Activated naive CD4-positive, alpha-beta T cell (primary cell): Measurements from ENCODE around the gene RASL10B.
"Not testable (repeated sequence)": the region's sequence is repeated elsewhere in the genome, so short reads cannot be mapped to it uniquely, and the experiment has no call there.

Experiments used
- DNase-seq, 4 experiments: peaks; one replicate each; lab custom pipeline; 2025; lab: John Stamatoyannopoulos, UW

RASL10B gene

DNA sequence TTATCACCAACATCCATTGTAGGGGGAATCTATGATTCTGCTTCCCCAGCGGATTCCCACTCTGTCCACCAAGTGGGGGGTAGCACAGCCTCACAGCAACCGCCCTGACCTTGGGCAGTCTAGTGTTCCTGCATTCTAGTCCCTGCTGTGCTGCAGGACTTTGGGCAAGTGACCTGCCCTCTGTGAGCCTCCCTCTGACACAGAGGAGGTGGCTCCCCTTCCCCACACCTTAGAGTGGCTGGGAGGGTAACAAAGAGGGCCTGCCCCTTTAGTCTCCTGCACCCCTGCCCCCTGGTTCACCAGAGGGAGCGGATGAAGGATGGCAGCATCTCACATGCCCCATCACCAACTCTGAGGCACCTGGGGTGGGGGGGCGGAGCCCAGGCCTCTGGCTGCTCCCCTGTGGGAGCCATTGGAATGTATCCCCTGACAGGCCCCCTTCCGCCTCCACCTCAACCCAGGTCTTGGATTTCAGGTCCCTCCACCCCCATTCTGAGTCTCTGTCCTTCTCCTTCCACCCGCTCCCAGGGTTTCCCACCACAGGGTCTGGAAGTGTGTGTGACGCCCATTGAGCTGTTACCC lies 11.5 kb downstream of the RASL10B start:
- no peak for DNase-seq

DNA sequence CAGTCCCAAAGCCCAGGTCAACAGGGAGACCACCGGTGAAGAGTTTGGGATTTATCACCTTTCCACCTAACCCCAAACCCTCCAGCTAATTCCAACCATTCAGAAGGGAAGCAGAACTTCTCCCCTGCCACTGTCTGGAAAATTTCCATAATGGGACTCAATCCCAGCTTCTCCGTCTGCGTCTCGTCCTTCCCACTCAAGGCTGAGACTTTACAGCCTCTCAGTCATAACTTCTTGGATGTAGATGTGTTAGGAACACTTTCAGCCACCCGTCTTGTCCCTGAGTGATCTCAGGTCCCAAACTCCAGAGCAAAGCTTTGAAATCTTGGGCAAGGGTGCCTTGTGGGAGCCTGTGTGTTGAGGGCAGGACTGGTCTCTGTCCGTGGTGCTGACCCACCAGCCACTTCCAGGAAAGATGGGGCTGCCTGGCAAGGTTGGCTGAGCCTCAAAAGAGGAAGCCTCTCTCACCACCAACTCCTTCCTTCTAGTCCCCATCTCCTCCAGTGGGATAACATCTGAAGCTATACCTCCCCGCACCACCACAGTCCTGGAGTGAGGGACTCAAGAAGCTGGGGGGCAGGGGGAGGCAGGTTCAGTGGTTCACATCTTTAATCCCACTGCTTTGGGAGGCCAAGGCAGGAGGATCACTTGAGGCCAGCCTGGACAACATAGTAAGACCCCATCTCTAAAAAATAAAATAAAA lies 12.3 kb downstream of the RASL10B start:
- DNase-seq = no peak

DNA sequence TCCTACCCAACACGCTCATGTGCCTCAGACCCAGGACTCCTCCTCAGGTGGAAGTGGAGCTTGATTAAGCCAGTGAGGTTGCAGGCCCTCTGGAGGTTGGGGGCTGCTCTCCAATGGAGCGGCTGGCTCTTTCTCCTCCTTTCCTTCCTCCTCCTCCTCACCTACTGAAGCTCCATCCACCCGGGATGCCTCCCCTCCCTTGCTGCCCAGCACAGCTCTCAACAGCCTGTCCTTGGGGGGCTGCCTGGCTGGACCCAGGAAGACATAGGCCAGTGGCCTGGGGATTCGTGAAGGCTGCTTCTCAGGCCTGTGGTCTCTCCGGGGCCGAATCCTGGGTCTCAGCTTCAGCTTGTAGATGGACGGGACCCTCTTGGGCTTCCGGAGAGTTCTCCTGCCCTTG lies 13.4 kb downstream of the RASL10B start:
- no peak for DNase-seq

DNA sequence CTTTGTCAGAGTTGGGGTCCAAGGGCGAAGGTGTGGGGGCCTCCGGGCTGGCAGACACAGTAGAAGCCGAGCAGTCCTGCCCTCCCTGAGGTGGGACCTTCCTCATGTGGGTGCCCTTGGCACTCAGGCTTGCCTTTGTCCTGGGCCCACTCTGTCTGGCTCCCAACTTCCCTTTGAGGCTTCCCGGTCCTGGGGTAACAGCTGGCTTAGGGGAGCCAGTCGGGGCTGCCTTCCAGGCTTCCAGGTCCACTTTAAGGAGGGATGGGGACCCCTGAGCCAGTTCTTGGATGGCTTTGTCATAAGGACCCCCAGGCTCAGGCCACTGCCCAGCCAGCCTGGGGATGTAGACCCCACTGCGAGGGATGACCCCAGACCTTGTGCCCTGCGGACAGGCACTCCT lies 13.8 kb downstream of the RASL10B start:
- DNase-seq = no peak

DNA sequence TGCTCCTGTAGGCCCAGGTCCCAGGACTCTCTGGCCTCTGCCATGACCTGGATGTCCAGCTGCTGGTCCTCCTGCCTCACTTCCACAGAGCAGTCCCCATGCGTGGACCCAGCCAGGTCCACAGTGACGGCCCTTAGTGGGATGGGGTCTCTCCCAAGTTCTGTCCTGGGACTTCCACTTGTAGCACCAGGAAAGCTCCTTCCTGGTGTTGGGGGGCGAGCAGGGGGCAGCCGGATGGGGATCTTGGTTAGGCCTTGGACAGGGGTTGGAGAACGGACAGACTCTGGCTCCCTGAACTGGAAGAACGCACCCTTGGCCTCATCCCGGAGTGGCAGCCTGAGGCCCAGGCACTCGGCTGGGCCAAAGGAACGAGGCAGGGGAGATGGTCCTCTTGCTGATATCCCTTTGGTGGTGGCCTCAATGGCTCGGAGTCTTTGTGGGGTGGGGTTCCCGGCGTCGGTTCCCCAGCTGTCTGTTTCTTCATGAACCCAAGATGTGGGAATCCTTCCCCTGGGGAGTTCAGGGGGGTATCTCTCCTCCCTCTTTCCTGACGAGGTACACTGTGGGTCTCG lies 14.4 kb downstream of the RASL10B start:
- DNase-seq = no peak

DNA sequence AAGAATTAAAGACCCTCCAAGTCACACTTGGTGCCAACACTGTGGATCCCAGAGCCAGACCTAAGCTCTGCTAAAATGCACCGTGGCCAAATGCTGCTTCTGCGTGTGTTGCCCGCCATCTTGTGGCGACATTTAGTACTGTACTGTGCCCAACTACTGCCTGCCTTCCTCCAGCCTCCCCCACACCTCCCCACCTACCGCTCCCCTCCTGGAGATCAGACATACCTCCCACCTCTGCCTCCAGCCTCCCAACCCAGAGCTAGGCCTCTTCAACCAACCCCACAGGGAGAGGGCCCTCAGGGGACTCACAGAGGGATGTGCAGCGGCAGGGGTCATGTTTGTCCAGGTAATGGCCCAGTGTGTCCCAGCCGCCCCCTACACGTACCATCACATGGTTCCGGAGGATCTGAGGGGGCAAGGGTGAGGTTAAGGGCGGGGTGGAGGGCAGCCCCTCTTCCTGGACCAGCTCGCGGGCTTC lies 16.1 kb downstream of the RASL10B start:
- DNase-seq = peak; percentile 47 to 72 (median 64)

DNA sequence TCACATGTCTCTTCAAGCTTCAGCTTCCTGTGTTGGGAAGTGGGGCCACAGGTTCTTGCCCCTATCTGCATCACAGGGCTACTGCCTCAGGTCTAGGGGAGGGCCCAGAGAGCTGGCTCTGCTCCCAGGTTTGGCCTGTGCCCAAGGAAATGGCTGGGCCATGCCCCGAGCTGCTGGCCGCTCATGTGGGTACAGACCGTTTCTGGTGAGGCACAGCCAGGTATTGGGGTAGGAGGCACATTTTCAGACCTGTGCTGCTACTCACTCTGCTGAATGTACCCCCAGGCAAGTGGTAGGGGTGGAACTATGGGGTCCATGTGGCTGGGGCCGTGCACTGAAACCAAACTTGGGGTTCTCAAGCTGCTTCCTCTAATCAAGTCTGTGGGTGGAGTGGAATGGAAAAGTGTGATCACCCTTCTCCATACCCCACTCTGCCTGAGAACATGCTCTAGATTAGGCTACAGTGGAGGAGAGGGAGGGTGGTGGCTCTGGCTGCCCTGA lies 17.0 kb downstream of the RASL10B start:
- no peak for DNase-seq

DNA sequence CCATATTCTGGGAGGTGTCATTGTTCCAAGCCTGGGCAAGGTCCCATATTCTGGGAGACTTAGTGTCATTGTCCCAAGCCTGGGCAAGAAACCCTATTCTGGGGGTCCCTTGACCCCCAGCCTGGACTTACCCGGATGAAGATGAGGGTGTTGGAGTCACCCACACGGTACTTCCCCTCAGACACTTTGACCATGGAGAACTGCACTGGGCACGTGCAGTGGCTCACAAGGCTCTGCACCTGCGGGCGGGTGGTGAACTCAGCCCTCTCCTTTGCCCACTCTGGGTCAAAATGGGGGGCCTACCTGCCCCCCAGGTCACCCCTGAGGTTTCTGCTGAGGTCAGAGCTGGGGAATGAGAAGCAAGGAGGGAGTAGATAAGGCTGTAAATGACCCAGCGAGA lies 17.5 kb downstream of the RASL10B start:
- DNase-seq = no peak

DNA sequence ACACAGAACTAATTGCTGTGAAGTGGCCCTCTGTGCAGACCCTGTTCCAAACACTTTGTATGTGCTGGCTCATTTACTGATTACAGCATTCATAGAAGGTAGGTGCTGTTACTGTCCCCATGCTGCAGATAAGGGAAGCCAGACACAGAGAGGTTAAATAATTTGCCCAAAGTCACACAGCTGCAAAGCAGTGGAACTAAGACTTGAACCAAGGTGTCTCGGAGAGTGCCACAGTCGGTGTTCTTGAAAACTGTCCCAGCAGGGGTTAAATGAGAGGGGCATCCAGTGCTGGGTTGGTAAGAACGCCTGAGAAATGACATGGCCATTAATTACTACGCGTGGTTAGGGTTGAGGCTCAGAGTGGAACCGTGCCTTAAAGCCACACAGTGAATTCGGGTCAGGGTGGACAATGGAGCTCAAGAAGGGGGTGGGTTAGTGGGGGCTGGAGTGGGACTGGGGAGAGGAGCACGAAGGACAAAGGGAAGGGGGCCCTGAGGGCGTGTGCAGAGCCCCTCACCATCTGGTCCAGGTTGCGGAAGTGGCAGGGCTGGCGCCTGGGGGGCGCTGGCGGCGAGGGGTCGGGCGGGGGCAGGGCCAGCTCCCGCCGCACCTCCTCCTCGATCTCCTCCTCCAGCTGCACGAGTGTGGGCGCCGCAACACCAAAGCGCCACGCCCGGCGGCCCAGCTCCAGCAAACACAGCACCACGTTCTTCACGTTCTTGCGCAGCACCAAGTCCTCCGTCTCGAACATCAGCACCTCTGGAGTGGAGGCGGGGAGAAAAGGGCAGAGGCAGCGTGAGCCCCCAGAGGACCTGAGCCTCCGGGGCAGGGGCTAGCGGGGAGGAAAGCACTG lies 18.3 kb downstream of the RASL10B start:
- no peak for DNase-seq

DNA sequence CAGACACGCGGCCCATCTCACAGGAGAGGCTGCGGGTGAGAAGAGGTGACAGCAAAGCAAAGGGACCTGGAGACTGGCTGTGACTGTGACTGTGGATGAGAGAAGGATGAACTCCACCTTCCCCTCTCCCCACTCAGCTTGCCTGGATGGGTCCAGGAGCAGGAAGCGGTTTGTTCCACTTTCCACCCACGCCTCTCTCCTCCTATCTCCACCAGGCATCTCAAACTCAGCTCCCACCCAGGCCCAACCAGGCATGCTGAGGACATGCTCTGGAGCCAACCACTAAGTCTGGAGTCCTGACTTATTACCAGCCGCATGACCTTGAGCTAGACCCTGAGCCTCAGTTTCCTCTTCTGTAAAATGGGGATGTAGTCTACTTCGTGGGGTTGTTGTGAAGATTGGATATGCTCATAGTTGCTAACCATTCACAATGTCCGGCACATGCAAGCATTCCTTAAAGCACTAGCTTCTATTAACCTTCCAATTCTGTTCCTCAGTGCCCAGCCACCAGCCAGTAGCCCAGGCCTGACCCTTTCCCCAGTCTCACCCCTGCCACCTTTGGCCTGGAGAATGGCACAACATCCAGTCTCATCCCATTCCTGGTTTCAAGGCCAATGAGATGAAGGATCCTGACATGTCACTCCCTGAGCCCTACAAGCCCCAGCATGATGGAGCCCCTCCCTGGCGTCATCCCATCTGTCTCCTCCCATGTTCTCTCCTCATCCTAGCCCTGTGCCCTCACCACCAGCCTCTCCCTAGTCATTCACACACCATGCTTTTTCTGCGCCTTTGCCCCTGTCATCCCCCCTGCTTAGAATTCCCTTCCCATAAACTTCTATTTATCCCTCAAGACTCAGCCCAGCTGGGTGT lies 19.3 kb downstream of the RASL10B start:
- DNase-seq = no peak

DNA sequence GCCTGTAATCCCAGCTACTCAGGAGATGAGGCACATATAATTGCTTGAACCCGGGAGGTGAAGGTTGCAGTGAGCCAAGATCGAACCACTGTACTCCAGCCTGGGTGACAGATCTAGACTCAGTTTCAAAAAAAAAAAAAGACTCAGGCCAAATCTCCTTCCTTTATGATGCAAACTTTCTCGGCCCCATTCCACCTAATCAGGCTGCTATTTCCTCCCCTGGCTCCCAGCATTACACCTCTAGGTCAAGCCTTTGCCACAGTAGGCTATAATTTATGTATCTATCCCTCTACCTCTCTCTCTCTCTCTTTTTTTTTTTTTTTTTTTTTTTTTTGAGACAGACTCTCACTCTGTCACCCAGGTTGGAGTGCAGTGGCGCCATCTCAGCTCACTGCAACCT lies 20.1 kb downstream of the RASL10B start:
- DNase-seq = not testable (repeated sequence)

DNA sequence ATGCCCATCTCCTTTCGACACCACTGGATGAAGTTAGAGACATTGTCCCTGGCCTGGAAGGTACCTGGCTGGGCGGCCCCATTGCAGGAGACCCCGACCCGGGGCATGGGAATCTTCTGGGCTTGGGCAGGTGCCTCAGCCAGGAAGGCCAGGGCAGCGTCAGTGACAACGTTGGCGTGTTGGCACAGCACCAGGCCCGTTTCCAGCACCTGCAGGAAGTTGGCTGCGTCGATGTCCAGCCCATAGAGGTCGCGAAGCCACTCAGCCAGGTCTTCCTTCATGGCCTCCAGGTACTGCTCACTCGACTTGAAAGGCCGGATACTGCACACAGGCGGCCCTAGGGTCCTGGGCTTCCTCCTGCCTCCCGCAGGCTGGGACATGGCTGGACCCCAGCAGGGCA lies 21.0 kb downstream of the RASL10B start:
- DNase-seq = no peak

DNA sequence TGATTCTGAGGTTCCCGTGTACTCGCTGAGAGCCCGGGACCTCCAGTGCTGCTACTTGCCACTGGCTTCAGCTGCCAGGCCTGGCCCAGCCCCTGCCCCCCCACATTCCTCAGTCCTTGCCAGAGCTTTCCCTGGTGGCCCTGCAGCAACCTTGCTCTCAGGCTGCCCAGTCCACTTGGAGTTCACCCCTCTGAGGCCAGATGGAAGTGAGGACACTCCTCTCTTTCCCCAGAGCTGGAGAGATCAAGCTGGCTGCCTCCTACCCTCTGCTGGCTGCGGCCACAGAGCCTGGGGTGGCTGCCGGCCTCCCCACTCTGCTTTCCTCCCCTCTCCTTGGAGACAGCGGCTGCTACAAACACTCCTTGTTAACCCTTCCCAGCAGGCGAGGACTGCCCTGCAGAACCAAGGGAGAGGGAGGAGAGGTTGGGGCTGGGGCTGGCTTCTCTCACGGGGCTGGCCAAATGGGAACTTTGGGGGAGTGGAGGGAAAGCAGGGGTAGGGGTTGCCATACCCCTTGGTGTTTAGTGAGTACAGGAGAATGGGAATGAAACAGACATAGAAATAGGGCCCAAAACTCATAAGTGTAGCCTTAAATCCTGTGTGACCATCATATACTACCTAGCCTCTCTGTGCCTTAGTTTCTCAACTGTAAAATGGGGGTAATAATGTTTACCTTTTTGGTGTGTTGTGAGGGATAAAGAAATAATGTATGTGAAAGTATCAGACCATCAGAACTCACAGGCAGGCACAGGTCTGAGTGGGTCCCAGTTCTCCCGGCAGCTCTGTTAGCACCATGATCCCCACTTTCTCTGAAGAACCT lies 21.7 kb downstream of the RASL10B start, which contains the start of gene GAS2L2:
GAS2L2 (minus strand) TSS at position 295 of the 820 bp plus-strand sequence. CDS start 389 bp downstream, outside the sequence.
- no peak for DNase-seq

DNA sequence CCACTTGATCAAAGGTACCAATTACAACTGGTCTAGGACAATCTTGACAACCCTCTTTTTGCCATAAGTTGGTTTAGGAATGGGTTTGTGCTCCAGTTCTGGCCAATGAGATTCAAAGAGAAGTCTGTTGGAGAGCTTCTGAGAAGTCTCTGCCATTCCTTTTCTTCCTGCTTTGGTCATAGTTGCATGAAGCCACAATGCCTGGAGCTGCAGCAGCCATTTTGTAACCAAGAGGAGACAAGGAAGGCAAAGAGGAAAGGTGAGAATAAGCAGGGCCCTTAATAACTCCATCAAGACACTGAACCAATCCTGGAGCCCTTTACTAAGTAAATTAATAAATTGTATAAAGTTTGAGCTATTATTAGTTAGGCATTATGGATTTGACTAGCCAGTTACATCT lies 25.8 kb downstream of the RASL10B start:
- no peak for DNase-seq

DNA sequence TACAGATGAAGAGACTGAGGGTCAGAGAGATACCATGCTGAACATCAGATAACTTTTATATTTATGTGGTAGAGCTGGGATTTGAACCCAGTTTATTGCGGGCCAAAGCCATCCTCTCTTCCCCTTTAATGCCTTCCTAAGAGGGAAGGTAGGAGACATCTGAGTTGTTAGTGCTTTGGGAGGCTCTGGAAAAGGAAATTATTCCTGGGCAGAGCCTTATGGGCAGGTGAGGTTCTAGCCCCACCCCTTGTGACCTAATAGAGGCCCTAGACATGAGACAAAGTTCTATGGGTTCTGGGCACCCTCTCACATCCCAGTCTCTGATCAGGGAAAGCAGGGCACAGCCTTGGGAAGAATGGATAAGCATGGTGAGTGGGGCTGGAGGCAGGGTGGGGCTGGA lies 29.1 kb downstream of the RASL10B start, which contains the start of gene C17orf50:
C17orf50 (plus strand) TSS at position 301 of the 400 bp plus-strand sequence; CDS start at position 356, 55 bp downstream.
- no peak for DNase-seq

DNA sequence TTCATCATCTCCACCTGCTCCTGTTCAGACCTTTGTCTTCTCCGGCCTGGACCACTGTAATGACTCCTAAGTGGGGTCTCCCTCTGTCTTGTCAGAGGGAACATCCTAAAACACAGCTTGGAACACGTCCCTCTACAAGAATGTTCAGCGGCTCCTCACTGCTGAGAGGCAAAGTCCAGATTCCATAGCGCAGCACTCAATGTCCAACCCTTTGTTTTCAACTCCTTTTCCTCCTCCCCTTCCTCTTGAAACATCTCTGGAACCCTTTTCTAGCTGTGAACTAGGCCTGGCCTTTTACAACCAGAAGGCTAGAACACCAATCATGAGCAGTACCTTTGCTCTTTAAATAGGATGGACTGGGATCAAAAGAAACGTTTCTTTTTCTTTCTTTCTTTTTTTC lies 30.2 kb downstream of the RASL10B start:
- DNase-seq = no peak

DNA sequence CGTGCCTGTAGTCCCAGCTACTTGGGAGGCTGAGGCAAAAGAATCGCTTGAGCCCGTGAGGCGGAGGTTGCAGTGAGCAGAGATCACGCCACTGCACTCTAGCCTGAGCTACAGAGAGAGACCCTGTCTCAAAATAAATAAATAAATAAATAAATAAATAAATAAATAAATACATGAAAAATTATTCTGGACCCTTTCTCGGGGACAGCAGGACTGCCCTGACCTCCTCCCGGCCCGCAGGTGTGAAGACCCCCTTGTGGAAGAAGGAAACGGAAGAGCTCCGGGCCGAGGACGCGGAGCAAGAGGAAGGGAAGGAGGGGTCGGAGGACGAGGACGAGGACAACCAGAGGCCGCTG lies 32.3 kb downstream of the RASL10B start:
- no peak for DNase-seq

DNA sequence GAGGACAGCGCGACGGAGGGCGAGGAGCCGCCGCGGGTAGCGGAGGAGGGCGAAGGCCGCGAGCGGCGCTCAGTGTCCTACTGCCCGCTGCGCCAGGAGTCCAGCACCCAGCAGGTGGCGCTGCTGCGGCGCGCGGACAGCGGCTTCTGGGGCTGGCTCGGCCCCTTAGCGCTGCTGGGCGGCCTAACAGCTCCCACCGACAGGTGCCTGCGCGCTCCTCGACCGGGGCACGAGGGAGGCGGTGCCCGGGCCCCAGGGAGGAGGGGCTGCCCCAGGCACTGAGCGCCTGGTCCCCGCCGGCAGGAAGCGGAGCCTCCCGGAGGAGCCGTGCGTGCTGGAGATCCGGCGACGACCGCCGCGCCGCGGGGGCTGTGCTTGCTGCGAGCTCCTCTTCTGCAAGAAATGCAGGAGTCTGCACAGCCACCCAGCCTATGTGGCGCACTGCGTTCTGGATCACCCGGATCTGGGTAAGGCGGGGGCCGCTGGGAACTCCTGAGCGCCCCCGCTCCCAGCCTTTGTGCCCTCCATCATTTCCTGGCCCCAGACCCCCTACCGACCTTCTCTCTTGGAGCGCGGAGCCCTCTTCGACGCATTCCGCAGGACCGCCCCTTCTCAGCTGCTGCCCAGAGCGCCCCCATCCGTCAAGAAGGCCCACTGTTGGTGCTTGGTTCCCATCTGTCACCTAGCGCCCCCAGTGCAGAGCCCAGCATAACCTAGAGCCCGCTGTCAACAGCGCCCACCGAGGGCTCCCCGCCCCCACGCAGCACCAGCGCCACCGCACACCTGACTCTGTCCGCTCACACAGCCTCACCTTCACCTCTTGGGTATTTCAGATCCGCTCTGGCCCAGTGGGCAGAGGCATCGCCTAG lies 32.9 kb downstream of the RASL10B start:
- peak; percentile 49 to 79 (median 62) for DNase-seq

DNA sequence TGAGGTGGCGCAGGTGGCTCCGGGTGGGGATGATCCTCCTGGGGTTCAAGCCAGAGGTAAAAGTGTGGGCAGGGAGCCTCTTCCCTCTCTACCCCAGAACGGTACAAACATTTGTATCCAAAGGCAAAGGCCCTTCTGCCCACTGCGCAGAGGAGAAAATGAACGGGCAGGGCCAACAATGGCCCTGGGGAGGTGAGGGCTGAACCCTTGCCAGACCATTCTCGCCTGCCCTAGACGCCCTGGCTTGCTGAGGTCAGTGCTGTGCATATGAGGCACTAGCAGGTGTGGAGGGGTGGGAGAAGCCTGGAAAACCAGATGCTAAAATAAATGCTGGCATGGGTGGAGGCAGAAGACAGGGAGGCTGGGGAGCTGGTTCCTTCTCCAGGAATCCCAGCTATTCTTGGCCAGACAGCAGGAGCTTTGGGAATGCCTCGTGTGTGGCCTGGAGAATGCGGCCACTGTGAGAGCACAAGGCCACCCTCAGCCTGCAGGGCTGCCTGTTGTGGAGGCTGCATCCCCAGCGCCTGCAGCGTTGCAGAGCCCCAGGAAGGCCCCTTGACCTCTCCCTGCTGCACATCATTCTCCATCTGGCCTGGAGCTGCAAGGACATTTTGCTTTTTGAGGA lies 33.8 kb downstream of the RASL10B start:
- DNase-seq = no peak
